Right renal pelvis (tissue), 4 donors: ENCODE measurements around the gene PAPOLG. TPM values are rescaled to one million over a fixed set of nuclear protein-coding genes. Genes with fewer than 3 reads are reported as not detected.
"Not testable (repeated sequence)": the region's sequence is repeated elsewhere in the genome, so short reads cannot be mapped to it uniquely, and the experiment has no call there.

Experiments used
- DNase-seq, 4 donors: peaks; one replicate each; pipeline ENCODE4 v3.0.0-alpha.2; 2013; ENCODE audit warnings: low read depth in 4 of 4, low spot score in 3 of 4, missing footprints in 1 of 4
- polyA plus RNA-seq, 4 donors: library from polyadenylated mRNA; unstranded; fragments of 120-200 nt; gene quantifications; one replicate each; pipeline ENCODE4 v1.2.1, GENCODE V29; 2013; ENCODE audit not compliant: insufficient read length in 4 of 4

Gene PAPOLG
- polyA plus RNA-seq, 4 donors: 19.3 to 27.0 (median 24.5) TPM

- DNase-seq: no peak
Measured at GRCh38 chr2:60821587-60822302, 65.7 kb downstream of the PAPOLG start.

- DNase-seq: no peak
Measured at GRCh38 chr2:60822987-60823386, 66.9 kb downstream of the PAPOLG start.

GRCh38 chr2:60823694-60824305 is 67.7 kb downstream of the PAPOLG start:
- DNase-seq: no peak

GRCh38 chr2:60825666-60826065 is 69.6 kb downstream of the PAPOLG start:
- DNase-seq: no peak

- DNase-seq: no peak
Measured at GRCh38 chr2:60826111-60826510, 70.0 kb downstream of the PAPOLG start.

GRCh38 chr2:60826860-60827259 is 70.8 kb downstream of the PAPOLG start:
- not testable (repeated sequence) for DNase-seq

- no peak for DNase-seq
Measured at GRCh38 chr2:60827369-60827768, 71.3 kb downstream of the PAPOLG start.

GRCh38 chr2:60830991-60831390 is 74.9 kb downstream of the PAPOLG start:
- DNase-seq: no peak

- no peak for DNase-seq
Measured at GRCh38 chr2:60831921-60832320, 75.9 kb downstream of the PAPOLG start.

- no peak for DNase-seq
Measured at GRCh38 chr2:60832621-60833020, 76.6 kb downstream of the PAPOLG start.

GRCh38 chr2:60834270-60834717 is 78.2 kb downstream of the PAPOLG start:
- no peak for DNase-seq

- DNase-seq: no peak
Measured at GRCh38 chr2:60836491-60836890, 80.4 kb downstream of the PAPOLG start.

- DNase-seq: no peak
Measured at GRCh38 chr2:60837123-60837522, 81.1 kb downstream of the PAPOLG start.

GRCh38 chr2:60838481-60838880 is 82.4 kb downstream of the PAPOLG start:
- DNase-seq: no peak

- no peak for DNase-seq
Measured at GRCh38 chr2:60839126-60839813, 83.2 kb downstream of the PAPOLG start.

- DNase-seq: no peak
Measured at GRCh38 chr2:60840880-60841279, 84.8 kb downstream of the PAPOLG start.

- no peak for DNase-seq
Measured at GRCh38 chr2:60843006-60843405, 86.9 kb downstream of the PAPOLG start.

GRCh38 chr2:60844105-60844504 is 88.0 kb downstream of the PAPOLG start:
- no peak for DNase-seq

GRCh38 chr2:60847854-60848253 is 91.8 kb downstream of the PAPOLG start:
- no peak for DNase-seq
